Panc1 (cell line): ENCODE measurements around the gene TMEM254.

Experiments used
- CTCF ChIP-seq: fragments of 450-650 bp; IDR thresholded peaks from 2 replicates; pipeline ENCODE4 v1.5.1; 2017; ENCODE audit warnings: mild to moderate bottlenecking
- POLR2AphosphoS5 ChIP-seq: IDR thresholded peaks from 2 replicates; pipeline ENCODE4 v1.6.1; 2012; ENCODE audit warnings: mild to moderate bottlenecking, low read depth, low read length, moderate library complexity
- TCF7L2 ChIP-seq: IDR thresholded peaks from 2 replicates; pipeline ENCODE4 v1.6.1; 2011; ENCODE audit warnings: mild to moderate bottlenecking, low read depth, low read length, inconsistent platforms
- TF ChIP-seq, protein P1 (sequence below), 2 experiments: IDR thresholded peaks; 2 replicates each; pipeline ENCODE4 v1.6.1; 2011 to 2012; ENCODE audit warnings: low read depth in 2 of 2, control low read depth in 1 of 2, low read length in 1 of 2, mild to moderate bottlenecking in 1 of 2, moderate library complexity in 1 of 2; ENCODE audit not compliant: insufficient read depth in 1 of 2

DNA sequence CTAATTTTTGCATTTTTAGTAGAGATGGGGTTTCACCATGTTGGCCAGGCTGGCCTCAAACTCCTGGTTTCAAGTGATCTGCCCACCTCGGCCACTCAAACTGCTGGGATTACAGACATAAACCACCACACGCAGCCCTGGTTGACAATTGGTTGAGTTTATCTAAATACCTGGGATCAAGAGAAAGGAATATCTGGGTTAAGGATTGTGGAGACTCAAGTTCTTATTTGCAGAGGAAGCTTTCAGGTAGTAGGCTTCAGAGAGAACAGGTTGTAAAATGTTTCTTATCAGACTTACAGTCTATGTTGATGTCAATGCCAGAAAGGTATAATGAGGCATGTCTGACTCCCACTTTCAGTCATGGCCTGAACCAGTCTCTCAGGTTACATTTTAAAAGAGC lies 5.9 kb upstream of the TMEM254 start:
- TF ChIP-seq CTCF = no peak
- TF ChIP-seq TCF7L2 = no peak
- TF ChIP-seq, protein P1, sequence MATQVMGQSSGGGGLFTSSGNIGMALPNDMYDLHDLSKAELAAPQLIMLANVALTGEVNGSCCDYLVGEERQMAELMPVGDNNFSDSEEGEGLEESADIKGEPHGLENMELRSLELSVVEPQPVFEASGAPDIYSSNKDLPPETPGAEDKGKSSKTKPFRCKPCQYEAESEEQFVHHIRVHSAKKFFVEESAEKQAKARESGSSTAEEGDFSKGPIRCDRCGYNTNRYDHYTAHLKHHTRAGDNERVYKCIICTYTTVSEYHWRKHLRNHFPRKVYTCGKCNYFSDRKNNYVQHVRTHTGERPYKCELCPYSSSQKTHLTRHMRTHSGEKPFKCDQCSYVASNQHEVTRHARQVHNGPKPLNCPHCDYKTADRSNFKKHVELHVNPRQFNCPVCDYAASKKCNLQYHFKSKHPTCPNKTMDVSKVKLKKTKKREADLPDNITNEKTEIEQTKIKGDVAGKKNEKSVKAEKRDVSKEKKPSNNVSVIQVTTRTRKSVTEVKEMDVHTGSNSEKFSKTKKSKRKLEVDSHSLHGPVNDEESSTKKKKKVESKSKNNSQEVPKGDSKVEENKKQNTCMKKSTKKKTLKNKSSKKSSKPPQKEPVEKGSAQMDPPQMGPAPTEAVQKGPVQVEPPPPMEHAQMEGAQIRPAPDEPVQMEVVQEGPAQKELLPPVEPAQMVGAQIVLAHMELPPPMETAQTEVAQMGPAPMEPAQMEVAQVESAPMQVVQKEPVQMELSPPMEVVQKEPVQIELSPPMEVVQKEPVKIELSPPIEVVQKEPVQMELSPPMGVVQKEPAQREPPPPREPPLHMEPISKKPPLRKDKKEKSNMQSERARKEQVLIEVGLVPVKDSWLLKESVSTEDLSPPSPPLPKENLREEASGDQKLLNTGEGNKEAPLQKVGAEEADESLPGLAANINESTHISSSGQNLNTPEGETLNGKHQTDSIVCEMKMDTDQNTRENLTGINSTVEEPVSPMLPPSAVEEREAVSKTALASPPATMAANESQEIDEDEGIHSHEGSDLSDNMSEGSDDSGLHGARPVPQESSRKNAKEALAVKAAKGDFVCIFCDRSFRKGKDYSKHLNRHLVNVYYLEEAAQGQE (IDR thresholded peaks at IDR 0.05; ENCODE audit: insufficient read depth in 1 of 2, low read depth in 2 of 2, low read length in 1 of 2) = no peak
- TF ChIP-seq POLR2AphosphoS5 = no peak
